CD4-positive, alpha-beta memory T cell (primary cell): ENCODE results near the gene GNG7. TPM values are rescaled to one million over a fixed set of nuclear protein-coding genes. Genes with fewer than 3 reads are reported as not detected.
A peak's percentile ranks its signal among the peaks of the same experiment; 100 is the strongest.
"Not testable (repeated sequence)": the region's sequence is repeated elsewhere in the genome, so short reads cannot be mapped to it uniquely, and the experiment has no call there.

ENCODE experiments used
- CTCF ChIA-PET: fragments of 350-600 bp; sonication (Branson Sonifier 250); formaldehyde crosslinking; loops from one replicate; lab custom pipeline; 2021; ENCODE audit warnings: inconsistent platforms; ENCODE audit not compliant: partially characterized antibody; lab: Charles Lee
- POLR2A ChIA-PET: fragments of 350-600 bp; sonication (Branson Sonifier 250); formaldehyde crosslinking; loops from one replicate; lab custom pipeline; 2021; ENCODE audit not compliant: partially characterized antibody; lab: Charles Lee
- DNase-seq, 5 donors: peaks; one replicate each; pipeline versions ENCODE4 v3.0.0 to v3.0.0-alpha.2; 2020 to 2022; ENCODE audit warnings: mixed read lengths in 1 of 5
- H3K27ac ChIP-seq: one replicate; pipeline ENCODE4 v1.7.0; 2013; ENCODE audit warnings: low read depth, low read length
- H3K27me3 ChIP-seq: 2 replicates; pipeline ENCODE4 v1.7.0; 2013; ENCODE audit warnings: mild to moderate bottlenecking, low read length, moderate library complexity; ENCODE audit not compliant: insufficient read depth
- H3K36me3 ChIP-seq: 2 replicates; pipeline ENCODE4 v1.7.0; 2013; ENCODE audit warnings: mild to moderate bottlenecking, low read length, moderate library complexity; ENCODE audit not compliant: insufficient read depth
- H3K4me1 ChIP-seq: 2 replicates; pipeline ENCODE4 v1.7.0; 2013; ENCODE audit warnings: mild to moderate bottlenecking, low read length, moderate library complexity; ENCODE audit not compliant: insufficient read depth
- H3K4me3 ChIP-seq, 2 donors: one replicate each; pipeline ENCODE4 v1.7.0; 2013; ENCODE audit warnings: low read length in 2 of 2, mild to moderate bottlenecking in 1 of 2
- H3K9me3 ChIP-seq, 2 donors: one replicate each; pipeline ENCODE4 v1.7.0; 2013; ENCODE audit warnings: low read length in 2 of 2, control low read depth in 1 of 2; ENCODE audit not compliant: control insufficient read depth in 1 of 2
- H3K27ac Mint-ChIP-seq, 7 donors: one replicate each; pipeline ENCODE4 v1.8.0; 2020 to 2021; ENCODE audit warnings: mixed read lengths in 7 of 7, mild to moderate bottlenecking in 6 of 7, inconsistent platforms in 3 of 7, moderate library complexity in 3 of 7
- H3K27me3 Mint-ChIP-seq, 2 donors: one replicate each; pipeline ENCODE4 v1.8.0; 2020 to 2021; ENCODE audit warnings: mixed read lengths in 2 of 2
- H3K36me3 Mint-ChIP-seq, 2 donors: one replicate each; pipeline ENCODE4 v1.8.0; 2020 to 2021; ENCODE audit warnings: mixed read lengths in 2 of 2, inconsistent platforms in 1 of 2, mild to moderate bottlenecking in 1 of 2
- H3K4me1 Mint-ChIP-seq, 4 donors: one replicate each; pipeline ENCODE4 v1.8.0; 2020 to 2021; ENCODE audit warnings: mixed read lengths in 4 of 4, mild to moderate bottlenecking in 1 of 4
- H3K4me3 Mint-ChIP-seq, 8 donors: one replicate each; pipeline ENCODE4 v1.8.0; 2020 to 2021; ENCODE audit warnings: mixed read lengths in 8 of 8, mild to moderate bottlenecking in 7 of 8, moderate library complexity in 6 of 8, inconsistent platforms in 3 of 8
- H3K9me3 Mint-ChIP-seq, 8 donors: one replicate each; pipeline ENCODE4 v1.8.0; 2020 to 2021; ENCODE audit warnings: mixed read lengths in 8 of 8, mild to moderate bottlenecking in 5 of 8, inconsistent platforms in 3 of 8, moderate library complexity in 1 of 8
- intact Hi-C: fragments of 100-400 bp; cut with micrococcal nuclease; formaldehyde crosslinking; loops from one replicate; pipeline ENCODE4 v1.15.1; 2023
- polyA plus RNA-seq, 2 donors: library from polyadenylated mRNA; unstranded; fragments of 300-500 nt; fragmentation: Illumina TruSeq; gene quantifications; one replicate each; pipeline ENCODE4 v1.2.3, GENCODE V29; 2021
- total RNA-seq, 2 experiments: library from RNA; stranded (reverse); gene quantifications; one replicate each; pipeline ENCODE4 v1.2.3, GENCODE V29; 2021

GNG7 gene
- total and polyA plus RNA-seq, 4 experiments from 2014 or later: 1.9 to 4.2 (median 3.2) TPM

DNA sequence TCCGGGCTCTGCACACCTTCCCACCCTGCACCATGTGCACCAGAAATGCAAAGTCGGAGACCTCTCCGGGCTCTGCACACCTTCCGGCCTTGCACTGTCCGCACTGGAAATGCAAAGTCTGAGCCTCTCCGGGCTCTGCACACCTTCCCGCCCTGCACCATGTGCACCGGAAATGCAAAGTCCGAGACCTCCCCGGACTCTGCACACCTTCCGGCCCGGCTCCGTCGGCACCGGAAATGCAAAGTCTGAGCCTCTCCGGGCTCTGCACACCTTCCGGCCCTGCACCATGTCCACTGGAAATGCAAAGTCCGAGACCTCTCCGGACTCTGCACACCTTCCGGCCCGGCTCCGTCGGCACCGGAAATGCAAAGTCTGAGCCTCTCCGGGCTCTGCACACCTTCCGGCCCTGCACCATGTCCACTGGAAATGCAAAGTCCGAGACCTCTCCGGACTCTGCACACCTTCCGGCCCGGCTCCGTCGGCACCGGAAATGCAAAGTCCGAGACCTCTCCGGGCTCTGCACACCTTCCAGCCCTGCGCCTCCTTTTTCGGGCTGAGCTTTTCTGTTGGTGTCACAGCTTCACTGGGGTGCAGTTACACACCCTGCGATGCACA, 59.3 kb downstream of the GNG7 start:
- H3K27ac ChIP-seq, H3K9me3 ChIP-seq, H3K4me3 ChIP-seq, H3K27ac Mint-ChIP-seq, DNase-seq, CTCF ChIA-PET, H3K4me3 Mint-ChIP-seq, H3K27me3 ChIP-seq, H3K4me1 ChIP-seq, H3K4me1 Mint-ChIP-seq, H3K9me3 Mint-ChIP-seq, H3K36me3 Mint-ChIP-seq, H3K36me3 ChIP-seq, H3K27me3 Mint-ChIP-seq: not testable (repeated sequence)
- POLR2A ChIA-PET: interaction anchor here (0.6 kb wide), 1 partner anchor 134 kb away, joined by 3 read pairs; no protein-coding TSS in a partner anchor
- intact Hi-C loops: loop anchor here (10.0 kb wide), 1 partner anchor 462 kb away; no protein-coding TSS in a partner anchor

- intact Hi-C loops: loop anchor here (10.0 kb wide), 1 partner anchor 463 kb away; no protein-coding TSS in a partner anchor
- Mint-ChIP-seq H3K4me1 (peaks cover 0 to 6% (median 3%) of the 10 kb centered on the region in 4 donors), H3K27me3 (no peaks in the 10 kb centered on the region), H3K9me3 (no peaks in the 10 kb centered on the region), H3K36me3 (no peaks in the 10 kb centered on the region), H3K27ac (no peak overlapping the region), H3K4me3 (no peak overlapping the region)
- Histone ChIP-seq H3K36me3 (no peaks in the 10 kb centered on the region), H3K9me3 (no peaks in the 10 kb centered on the region), H3K4me1 (peaks cover 10% of the 10 kb centered on the region), H3K27me3 (no peaks in the 10 kb centered on the region), H3K4me3 (no peak overlapping the region), H3K27ac (no peak overlapping the region)
- ChIA-PET POLR2A (no interaction called here), CTCF (no interaction called here)
- peak in 1 of 5 donors; percentile 7 for DNase-seq
Observed at GRCh38 chr19:2641332-2641698, 61.2 kb downstream of the GNG7 start.

DNA sequence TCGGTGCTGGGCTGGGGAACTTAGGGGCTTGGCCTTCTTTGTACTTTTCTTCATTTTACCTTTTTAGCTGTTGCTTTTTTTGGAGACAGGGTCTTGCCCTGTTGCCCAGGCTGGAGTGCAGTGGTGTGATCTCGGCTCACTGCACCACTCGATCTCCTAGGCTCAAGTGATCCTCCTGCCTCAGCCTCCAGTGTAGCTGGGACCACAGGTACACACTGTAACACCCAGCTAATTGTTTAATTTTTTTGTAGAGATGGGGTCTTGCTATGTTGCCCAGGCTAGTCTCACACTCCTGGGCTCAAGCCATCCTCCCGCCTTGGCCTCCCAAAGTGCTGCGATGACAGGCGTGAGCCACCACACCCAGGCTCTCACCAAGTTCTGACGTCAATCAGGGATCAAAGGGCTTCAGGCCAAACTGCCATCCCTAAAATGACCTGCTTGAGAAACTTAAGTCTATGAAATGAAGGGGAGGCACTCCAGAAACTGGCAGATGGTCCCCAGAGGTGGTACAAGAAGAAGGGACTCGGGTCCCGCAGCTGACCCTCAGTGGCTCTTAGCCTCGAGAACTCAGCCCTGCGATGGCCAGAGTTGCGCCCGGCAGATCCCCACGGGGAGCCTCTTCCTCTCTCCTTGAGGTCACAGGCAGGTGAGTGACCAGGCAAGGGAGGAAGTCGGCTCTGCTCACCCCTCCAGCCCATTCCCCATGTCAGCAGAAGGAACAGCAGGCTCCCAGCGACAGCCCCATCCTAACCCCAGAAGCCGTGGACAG, 61.7 kb downstream of the GNG7 start:
- Histone ChIP-seq H3K27ac (no peak overlapping the region), H3K36me3 (no peaks in the 10 kb centered on the region), H3K4me1 (peaks cover 10% of the 10 kb centered on the region), H3K9me3 (no peaks in the 10 kb centered on the region), H3K27me3 (no peaks in the 10 kb centered on the region), H3K4me3 (no peak overlapping the region)
- H3K27ac Mint-ChIP-seq: peak overlapping the region in 3 of 7 donors; percentile 42 to 60 (median 53)
- H3K4me1 Mint-ChIP-seq: peaks cover 0 to 6% (median 3%) of the 10 kb centered on the region in 4 donors
- no peaks in the 10 kb centered on the region for H3K9me3 Mint-ChIP-seq
- CTCF ChIA-PET: interaction anchor here (2.3 kb wide), 1 partner anchor 8 kb away, joined by 8 read pairs; no protein-coding TSS in a partner anchor
- peak in 1 of 5 donors; percentile 3 for DNase-seq
- POLR2A ChIA-PET: interaction anchor here (0.6 kb wide), 1 partner anchor 366 kb away, joined by 5 read pairs; no protein-coding TSS in a partner anchor
- intact Hi-C loops: loop anchor here (10.0 kb wide), 1 partner anchor 464 kb away; no protein-coding TSS in a partner anchor
- H3K4me3 Mint-ChIP-seq: no peak overlapping the region
- H3K27me3 Mint-ChIP-seq: no peaks in the 10 kb centered on the region
- H3K36me3 Mint-ChIP-seq: no peaks in the 10 kb centered on the region

DNA sequence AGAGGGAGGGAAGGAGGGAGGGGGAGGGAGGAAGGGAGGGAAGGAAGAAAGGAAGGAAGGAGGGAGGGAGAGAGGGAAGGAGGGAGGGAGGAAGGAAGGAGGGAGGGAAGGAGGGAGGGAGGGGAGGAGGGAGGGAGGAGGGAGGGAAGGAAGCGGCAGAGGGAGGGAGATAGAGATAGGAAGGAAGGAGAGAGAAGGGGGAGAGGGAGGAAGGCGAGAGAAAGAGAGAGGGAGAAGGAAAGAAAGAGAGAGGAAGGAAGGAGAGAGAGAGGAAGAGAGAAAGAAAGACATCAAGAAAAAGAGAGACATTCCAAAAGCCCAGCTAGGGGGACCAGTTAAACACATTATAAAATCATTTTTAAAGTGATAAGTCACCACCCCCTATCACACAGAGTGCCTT, 62.5 kb downstream of the GNG7 start:
- Mint-ChIP-seq H3K36me3 (no peaks in the 10 kb centered on the region), H3K27ac (peak overlapping the region in 1 of 7 donors; percentile 70), H3K27me3 (no peaks in the 10 kb centered on the region), H3K4me1 (peaks cover 0 to 6% (median 3%) of the 10 kb centered on the region in 4 donors), H3K9me3 (no peaks in the 10 kb centered on the region), H3K4me3 (no peak overlapping the region)
- ChIA-PET CTCF (interaction anchor here (2.3 to 4.6 kb wide), 2 partner anchors 9 to 28 kb away, joined by 8 to 56 read pairs; no protein-coding TSS in a partner anchor), POLR2A (no interaction called here)
- Histone ChIP-seq H3K4me1 (peaks cover 10% of the 10 kb centered on the region), H3K9me3 (no peaks in the 10 kb centered on the region), H3K27ac (no peak overlapping the region), H3K36me3 (no peaks in the 10 kb centered on the region), H3K27me3 (no peaks in the 10 kb centered on the region), H3K4me3 (no peak overlapping the region)
- intact Hi-C loops: loop anchor here (10.0 kb wide), 1 partner anchor 465 kb away; no protein-coding TSS in a partner anchor
- no peak for DNase-seq

GRCh38 chr19:2638417-2638940, 64.0 kb downstream of the GNG7 start:
- no peak for DNase-seq
- H3K27ac Mint-ChIP-seq: no peak overlapping the region
- H3K9me3 ChIP-seq: no peaks in the 10 kb centered on the region
- ChIA-PET POLR2A (interaction anchor here (3.5 kb wide), 1 partner anchor 162 kb away, joined by 53 read pairs; the partner anchor contains the start of gene GADD45B), CTCF (interaction anchor here (3.2 to 6.6 kb wide), 3 partner anchors 19 to 162 kb away, joined by 34 to 116 read pairs (median 56); partner anchors contain the start of gene GADD45B)
- peaks cover 10% of the 10 kb centered on the region for H3K4me1 ChIP-seq
- H3K4me1 Mint-ChIP-seq: peaks cover 0 to 6% (median 3%) of the 10 kb centered on the region in 4 donors
- no peaks in the 10 kb centered on the region for H3K36me3 Mint-ChIP-seq
- H3K27ac ChIP-seq: no peak overlapping the region
- no peak overlapping the region for H3K4me3 Mint-ChIP-seq
- H3K27me3 Mint-ChIP-seq: no peaks in the 10 kb centered on the region
- no peaks in the 10 kb centered on the region for H3K27me3 ChIP-seq
- H3K36me3 ChIP-seq: no peaks in the 10 kb centered on the region
- intact Hi-C loops: no loop called here
- no peaks in the 10 kb centered on the region for H3K9me3 Mint-ChIP-seq
- no peak overlapping the region for H3K4me3 ChIP-seq

DNA sequence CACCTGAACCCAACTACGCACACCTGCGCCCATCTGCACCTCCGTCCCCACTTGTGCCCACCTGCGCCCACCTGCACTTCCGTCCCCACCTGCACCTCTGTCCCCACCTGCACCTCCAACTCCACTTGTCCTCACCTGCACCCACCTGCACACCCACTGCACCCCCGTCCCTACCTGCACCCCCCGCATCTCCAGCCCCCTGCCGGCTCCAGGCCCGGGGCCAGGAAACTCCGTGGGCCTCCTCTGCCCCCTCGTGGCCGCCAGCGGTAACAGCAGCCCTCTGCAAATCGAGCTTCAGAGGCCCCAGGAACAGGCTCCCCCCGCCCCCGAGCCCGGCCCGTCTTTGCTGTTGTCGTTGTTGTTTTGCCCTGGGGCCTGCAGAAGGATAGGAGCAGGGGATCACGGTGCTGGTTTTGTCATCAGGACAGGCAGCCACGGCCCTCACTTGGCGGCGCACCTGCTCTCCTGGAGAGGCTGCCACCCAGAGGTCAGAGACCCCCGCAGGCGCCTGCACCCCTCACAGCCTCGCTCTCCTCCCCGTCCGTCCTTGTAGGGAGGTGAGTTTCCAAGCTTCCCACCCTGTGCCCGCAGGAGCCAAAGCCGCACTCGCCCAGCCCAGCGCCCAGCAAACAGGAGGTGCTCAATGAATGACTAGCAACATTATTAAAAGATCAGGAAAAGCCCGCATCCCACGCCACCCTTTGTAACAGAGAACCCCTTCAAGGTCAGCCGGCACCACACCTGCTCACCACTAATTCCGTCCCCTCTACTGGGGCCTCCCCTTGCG, 65.4 kb downstream of the GNG7 start:
- Histone ChIP-seq H3K4me1 (peaks cover 10% of the 10 kb centered on the region), H3K27ac (no peak overlapping the region), H3K36me3 (no peaks in the 10 kb centered on the region), H3K4me3 (no peak overlapping the region), H3K27me3 (no peaks in the 10 kb centered on the region), H3K9me3 (no peaks in the 10 kb centered on the region)
- ChIA-PET POLR2A (interaction anchor here (0.6 to 3.5 kb wide), 10 partner anchors 16 to 243 kb away, joined by 3 to 53 read pairs (median 4); partner anchors contain the start of gene GADD45B), CTCF (interaction anchor here (0.6 to 6.6 kb wide), 18 partner anchors 9 to 481 kb away, joined by 3 to 116 read pairs (median 5); partner anchors contain the start of genes GADD45B and PLEKHJ1)
- Mint-ChIP-seq H3K9me3 (peaks cover 0 to 2% (median 0%) of the 10 kb centered on the region in 8 donors), H3K27me3 (no peaks in the 10 kb centered on the region), H3K27ac (no peak overlapping the region), H3K4me3 (peak overlapping the region in 1 of 8 donors; percentile 29), H3K4me1 (peaks cover 0 to 6% (median 4%) of the 10 kb centered on the region in 4 donors), H3K36me3 (no peaks in the 10 kb centered on the region)
- peak; percentile 69 to 72 (median 72) for DNase-seq
- intact Hi-C loops: loop anchor here (1.0 to 2.0 kb wide), 4 partner anchors 16 to 163 kb away; no protein-coding TSS in a partner anchor
